ENCODE results near the gene PALM3.

Gene PALM3, protein sequence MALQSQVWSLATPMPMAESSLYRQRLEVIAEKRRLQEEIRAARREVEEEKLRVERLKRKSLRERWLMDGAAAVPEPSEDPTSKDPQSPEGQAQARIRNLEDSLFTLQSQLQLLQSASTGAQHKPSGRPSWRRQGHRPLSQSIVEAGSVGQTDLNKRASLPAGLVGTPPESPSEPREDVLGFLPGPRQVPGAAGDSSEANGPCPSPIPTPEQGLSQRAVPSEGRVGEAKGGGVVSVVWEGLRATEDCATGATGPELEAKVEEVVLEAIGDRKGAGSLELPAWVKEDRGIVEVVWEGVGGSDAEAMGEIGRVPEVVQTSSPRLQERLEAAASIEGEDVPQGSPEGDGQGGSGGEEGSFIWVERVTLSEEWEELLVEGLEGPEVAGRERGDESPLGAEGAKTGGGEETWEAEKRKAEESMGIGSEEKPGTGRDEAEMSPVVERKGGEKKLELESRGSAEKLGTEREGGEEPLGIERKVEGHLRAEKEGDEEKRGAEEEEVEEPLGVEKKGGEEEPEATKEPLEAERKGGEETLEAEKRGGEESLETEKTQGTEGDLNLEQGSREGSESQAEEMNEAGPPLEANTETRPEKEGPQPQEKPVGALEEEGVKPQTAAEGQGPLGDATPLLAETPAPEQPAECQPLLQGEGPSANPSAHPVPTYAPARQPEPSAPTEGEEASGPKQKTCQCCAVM

GRCh38 chr19:14061751-14062557 is at the start of gene PALM3:
Gene PALM3 (minus strand): TSS chr19:14062076. CDS start chr19:14061980, 96 bp downstream.
- DNase-seq (ENCODE audit: low read depth): no peak

- no peak for DNase-seq (ENCODE audit: low read depth)
Measured at GRCh38 chr19:14111486-14111885, 49.6 kb upstream of the PALM3 start.

DNA sequence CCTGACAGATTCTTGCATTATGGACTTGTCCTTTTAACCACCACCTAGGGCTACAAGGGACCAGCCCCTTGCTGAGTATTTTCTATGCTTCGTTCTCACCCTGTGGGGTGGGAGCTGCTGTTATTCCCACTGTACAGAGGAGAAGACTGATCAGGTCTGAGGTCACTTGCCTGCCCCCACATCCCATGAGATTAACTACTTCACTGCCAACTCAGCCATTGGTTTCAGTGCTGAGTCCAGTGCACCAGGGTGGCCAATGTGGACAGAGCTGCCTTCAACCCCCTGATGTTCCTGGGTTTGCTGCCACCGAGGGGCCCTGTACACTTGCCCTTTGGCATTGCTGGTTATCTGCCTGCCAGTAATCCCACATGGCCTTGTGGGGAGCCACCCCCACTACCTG is 48.8 kb upstream of the PALM3 start:
- DNase-seq (ENCODE audit: low read depth): no peak

DNA sequence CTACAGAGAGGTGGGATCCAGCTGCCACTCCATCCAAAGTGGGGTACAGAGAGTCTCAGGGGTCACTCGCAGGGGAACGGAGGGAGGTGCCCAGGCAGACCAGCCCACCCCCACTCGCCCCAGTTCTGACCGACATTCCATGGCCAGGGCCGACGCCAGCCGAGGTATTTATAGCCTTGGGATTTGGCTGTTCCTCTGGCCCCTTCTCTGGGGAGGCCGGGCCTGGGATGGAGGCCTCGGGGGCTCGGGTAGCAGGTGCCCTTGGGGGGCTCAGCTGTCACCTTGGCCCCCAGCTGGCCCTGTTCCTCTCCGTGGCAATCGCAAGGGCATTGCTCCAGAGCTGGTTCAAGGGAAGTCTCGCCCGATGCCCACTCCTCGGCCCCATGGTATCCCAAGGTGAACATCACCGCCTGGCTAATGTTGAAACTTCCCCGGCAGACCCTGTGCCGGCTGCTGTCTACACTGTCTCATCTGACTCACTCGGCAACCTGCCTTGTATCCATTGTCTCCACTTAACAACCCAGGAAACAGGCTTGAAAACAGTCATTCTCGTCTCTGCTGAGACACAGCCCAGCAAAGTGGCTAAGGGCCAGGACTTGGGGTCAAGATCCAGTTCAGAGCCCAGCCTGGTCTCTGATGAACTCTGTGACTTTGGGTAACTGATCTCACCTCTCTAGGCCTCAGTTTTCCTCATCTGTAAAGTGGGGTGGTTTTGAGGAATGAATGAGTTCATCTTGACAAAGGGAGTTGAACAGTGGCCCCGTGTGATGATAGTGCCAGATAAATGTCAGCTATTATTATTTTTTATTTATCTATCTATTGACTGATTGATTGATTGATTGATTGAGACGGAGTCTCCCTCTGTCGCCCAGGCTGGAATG is 45.9 kb upstream of the PALM3 start:
- DNase-seq (ENCODE audit: low read depth): no peak

GRCh38 chr19:14106840-14107239 is 45.0 kb upstream of the PALM3 start:
- DNase-seq (ENCODE audit: low read depth): no peak

DNA sequence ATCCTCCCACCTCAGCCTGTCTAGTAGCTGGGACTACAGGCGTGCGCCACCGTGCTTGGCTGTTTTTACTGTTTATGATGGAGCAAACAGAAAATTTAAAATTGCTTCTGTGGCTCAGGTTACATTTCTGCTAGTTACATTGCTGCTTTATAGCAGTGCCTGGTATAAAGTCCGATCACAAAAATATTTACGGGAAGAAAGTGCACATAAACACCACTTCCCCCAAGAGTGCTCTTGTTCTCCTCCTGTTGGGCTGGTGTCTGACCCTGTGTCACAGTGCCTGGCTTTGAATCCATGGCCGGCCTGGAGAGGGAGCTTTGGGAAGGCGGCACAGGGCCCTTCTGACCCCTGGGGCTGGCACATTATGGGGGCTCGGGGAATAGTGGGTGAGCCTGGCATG is 43.8 kb upstream of the PALM3 start:
- DNase-seq (ENCODE audit: low read depth): no peak

DNA sequence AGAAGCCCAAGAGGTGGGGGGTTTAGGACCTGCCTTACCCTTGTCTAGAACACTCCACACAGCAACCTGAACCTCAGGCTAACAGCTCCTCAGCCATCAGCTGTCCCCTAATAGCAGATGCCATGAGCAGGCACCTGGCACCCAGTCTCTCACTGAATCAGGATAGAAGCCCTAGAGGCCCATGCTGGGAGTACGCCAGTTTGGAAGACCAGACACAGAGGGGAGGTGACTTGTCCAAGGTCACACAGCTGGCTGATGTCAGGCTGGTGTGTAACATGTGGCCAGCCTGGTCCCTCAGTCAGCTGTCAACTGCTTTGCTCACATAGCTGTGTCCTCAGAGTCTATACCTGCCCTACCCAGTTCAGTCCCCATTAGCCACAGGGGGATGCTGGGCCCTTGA is 41.4 kb upstream of the PALM3 start:
- DNase-seq (ENCODE audit: low read depth): no peak

DNA sequence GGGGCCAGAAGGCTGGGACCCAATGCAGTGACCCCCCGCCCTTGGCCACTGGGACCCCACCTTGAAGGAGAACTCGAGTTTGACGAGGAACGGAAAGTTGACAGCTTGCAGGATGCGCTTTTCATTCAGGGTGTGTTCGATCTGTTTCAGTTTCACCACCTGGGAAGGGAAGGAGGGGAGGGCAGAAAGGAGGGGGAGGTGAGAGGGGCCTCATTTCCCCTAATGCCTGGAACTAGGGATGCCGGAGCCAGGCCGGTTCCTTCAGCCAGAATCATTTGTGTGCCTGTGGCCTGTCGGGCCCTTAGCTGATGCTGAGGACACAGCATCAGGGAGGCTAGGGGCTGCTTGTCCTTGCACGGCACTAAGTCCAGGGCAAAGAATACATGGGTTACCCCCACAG is 40.9 kb upstream of the PALM3 start:
- no peak for DNase-seq (ENCODE audit: low read depth)

- DNase-seq (ENCODE audit: low read depth): no peak
Measured at GRCh38 chr19:14102102-14102696, 40.3 kb upstream of the PALM3 start.

DNA sequence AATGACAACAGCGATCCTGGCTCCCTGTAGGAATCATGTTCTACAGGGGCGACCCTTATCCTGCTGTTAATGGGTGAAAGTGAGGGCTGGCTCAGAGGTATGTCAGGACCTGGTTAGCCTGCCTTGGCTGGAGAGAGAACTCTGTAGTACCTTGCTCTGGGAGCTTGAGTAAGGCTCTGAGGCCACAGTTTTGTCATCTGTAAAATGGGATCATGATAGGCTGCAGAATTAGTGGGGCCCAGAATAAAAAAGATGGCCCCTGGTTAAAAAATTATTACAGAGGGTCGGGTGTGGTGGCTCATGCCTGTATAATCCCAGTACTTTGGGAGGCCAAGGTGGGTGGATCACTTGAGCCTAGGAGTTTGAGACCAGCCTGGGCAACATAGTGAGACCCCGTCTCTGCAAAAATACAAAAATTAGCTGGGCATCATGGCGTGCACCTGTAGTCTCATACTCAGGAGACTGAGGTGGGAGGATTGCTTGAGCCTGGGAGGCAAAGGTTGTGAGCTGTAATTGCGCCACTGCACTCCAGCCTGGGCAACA is 39.2 kb upstream of the PALM3 start:
- no peak for DNase-seq (ENCODE audit: low read depth)

GRCh38 chr19:14097532-14098151 is 35.8 kb upstream of the PALM3 start:
- no peak for DNase-seq (ENCODE audit: low read depth)

DNA sequence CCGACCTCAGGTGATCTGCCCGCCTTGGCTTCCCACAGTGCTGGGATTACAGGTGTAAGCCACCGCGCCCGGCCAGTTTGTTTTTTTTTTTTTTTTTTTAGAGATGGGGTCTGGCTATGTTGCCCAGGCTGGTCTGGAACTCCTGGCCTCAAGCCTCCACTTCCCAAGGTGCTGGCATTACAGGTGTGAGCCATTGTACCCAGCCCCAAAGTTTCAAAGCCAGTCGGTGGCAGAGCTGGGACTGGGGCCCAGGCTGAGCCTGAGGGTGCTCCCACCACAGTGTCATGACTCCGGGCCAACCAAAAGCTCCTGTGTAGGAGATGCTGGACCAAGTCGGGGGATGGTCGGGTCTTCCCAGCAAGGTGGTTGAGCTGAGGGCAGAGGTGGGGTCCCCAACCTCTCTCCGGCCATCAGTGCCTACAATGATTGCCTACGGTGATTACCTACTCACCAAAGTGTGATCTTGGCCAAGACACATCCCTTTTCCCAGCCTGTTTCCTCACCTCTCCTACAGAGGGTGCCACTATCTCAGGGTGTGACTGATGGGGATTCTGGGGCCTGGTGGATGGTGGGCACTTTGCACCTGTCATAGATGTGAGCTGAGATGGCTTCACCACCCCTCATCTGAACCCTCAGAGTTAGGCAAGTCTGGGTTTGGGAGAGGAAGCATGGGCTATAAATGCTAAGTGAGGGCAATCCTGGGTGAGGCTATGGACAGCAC is 34.6 kb upstream of the PALM3 start:
- no peak for DNase-seq (ENCODE audit: low read depth)

GRCh38 chr19:14094854-14095253 is 33.0 kb upstream of the PALM3 start:
- no peak for DNase-seq (ENCODE audit: low read depth)

DNA sequence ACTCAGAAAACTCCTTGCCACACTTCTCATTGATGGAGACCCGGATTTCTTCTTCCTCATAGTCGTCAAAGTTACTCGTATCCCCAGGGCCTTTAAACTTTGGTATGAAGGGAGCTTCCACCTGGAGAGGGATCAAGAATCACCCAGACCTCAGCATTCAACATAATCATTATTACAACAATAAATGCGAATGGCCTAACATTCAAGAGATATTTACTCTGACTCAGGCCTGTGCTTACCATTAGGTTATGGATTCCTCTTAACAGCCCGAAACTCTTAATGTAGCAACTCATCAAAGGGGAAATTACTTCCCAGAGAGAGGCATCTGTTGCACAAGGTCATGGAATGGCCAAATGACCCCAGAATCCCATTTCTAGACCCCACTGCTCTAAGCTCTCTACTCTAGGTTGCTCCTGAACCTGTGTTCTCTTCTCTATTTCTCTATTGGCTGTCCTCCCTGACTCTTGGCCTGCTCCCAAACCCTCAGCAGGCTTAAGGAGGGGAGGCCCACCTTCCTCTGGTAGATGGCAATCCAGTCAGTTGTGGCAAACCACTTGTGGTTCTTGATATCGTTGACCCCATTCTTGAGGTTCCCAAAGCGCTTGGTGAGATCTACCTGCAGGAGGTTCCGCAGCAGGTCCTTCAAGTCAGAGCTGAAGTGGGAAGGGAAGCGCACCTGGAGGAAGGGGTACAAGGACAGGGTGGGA is 31.4 kb upstream of the PALM3 start:
- DNase-seq (ENCODE audit: low read depth): no peak

GRCh38 chr19:14091813-14092462 is 30.1 kb upstream of the PALM3 start:
- no peak for DNase-seq (ENCODE audit: low read depth)

DNA sequence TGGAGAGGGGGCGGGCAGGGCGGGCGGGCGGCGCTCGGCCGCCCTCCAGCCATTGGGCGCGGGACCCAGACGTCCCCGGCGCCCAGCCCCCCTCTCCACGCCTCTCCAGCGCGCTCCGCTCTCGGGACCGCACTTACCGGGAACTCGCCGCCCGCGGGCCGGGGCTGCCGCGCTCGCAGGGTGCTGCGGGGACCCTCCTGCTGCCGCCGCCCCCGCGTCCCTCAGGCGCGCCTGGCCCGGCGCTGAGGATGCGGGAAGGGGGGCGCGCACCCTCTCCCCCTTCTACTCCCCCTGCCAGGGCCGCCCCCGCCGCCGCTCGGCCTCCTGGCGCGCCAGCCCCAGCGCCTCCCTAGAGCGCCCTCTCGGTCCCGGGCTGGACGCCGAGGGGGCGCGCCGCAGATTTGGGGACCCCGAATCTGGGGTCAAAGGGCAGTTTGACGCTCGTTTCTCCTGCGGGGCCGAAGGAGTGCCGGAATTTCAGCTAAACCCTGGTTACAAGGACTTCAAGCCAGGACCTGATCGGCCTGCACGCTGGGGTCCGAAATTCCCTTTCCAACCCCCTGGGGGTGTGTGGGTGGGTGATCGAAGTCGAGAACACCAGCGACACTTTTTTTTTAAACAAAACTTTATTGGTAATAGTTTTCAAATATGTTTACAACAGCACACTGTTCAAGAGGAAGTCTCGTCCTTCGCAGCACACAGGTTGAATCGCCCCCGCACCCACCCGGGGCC is 29.4 kb upstream of the PALM3 start:
- DNase-seq (ENCODE audit: low read depth): no peak

- DNase-seq (ENCODE audit: low read depth): peak; percentile 72
Measured at GRCh38 chr19:14090509-14091080, 28.7 kb upstream of the PALM3 start, which contains the start of gene SAMD1. Gene SAMD1 (minus strand): TSS chr19:14090751.
